Progenitor cell of endocrine pancreas (in vitro differentiated cells): ENCODE data around the gene SLC25A34. TPM values are rescaled to one million over a fixed set of nuclear protein-coding genes. Genes with fewer than 3 reads are reported as not detected.

Source experiments
- DNase-seq: peaks from one replicate; pipeline ENCODE4 v3.0.0; 2021; ENCODE audit warnings: low spot score; ENCODE audit not compliant: unreplicated experiment
- H3K27ac Mint-ChIP-seq: 2 replicates; pipeline ENCODE4 v1.8.0; 2021; ENCODE audit warnings: mild to moderate bottlenecking, moderate library complexity, mixed read lengths
- H3K27me3 Mint-ChIP-seq: 2 replicates; pipeline ENCODE4 v1.8.0; 2021; ENCODE audit warnings: mixed read lengths
- H3K36me3 Mint-ChIP-seq: 2 replicates; pipeline ENCODE4 v1.8.0; 2022; ENCODE audit warnings: mixed read lengths; ENCODE audit not compliant: insufficient read depth
- H3K4me1 Mint-ChIP-seq: 2 replicates; pipeline ENCODE4 v1.8.0; 2021; ENCODE audit warnings: low read depth, mixed read lengths
- H3K4me3 Mint-ChIP-seq: 2 replicates; pipeline ENCODE4 v1.8.0; 2021; ENCODE audit warnings: low read depth, mild to moderate bottlenecking, moderate library complexity, mixed read lengths
- H3K9me3 Mint-ChIP-seq: 2 replicates; pipeline ENCODE4 v1.8.0; 2021; ENCODE audit warnings: low read depth, mixed read lengths
- CTCF ChIP-seq: fragments of 200-600 bp; sonication (generic); IDR thresholded peaks from one replicate; pipeline ENCODE4 v1.5.0; 2021; ENCODE audit warnings: antibody characterized with exemption, mild to moderate bottlenecking; ENCODE audit not compliant: unreplicated experiment
- total RNA-seq: library from RNA; stranded (reverse); gene quantifications from 2 replicates; pipeline ENCODE4 v1.2.1, GENCODE V29; 2021

SLC25A34 gene
- total RNA-seq, 1 donor from 2014 or later = 6.0 TPM

- TF ChIP-seq CTCF = no peak
- peaks cover 16% of the 10 kb centered on the region for H3K4me1 Mint-ChIP-seq
- no peak overlapping the region for H3K27ac Mint-ChIP-seq
- no peaks in the 10 kb centered on the region for H3K27me3 Mint-ChIP-seq
- H3K9me3 Mint-ChIP-seq = no peaks in the 10 kb centered on the region
- DNase-seq = no peak
- no peak overlapping the region for H3K4me3 Mint-ChIP-seq
- no peaks in the 10 kb centered on the region for H3K36me3 Mint-ChIP-seq
Measured at GRCh38 chr1:15738416-15739113, 2.5 kb downstream of the SLC25A34 start.

GRCh38 chr1:15739259-15739658 lies 3.2 kb downstream of the SLC25A34 start:
- no peak for TF ChIP-seq CTCF
- Mint-ChIP-seq H3K4me3 (no peak overlapping the region), H3K27ac (no peak overlapping the region), H3K4me1 (peaks cover 16% of the 10 kb centered on the region), H3K27me3 (no peaks in the 10 kb centered on the region), H3K36me3 (no peaks in the 10 kb centered on the region), H3K9me3 (no peaks in the 10 kb centered on the region)
- DNase-seq = no peak

- Mint-ChIP-seq H3K27me3 (no peaks in the 10 kb centered on the region), H3K4me3 (no peak overlapping the region)
Measured at GRCh38 chr1:15739745-15740144, 3.7 kb downstream of the SLC25A34 start.

GRCh38 chr1:15740924-15741850 lies 5.1 kb downstream of the SLC25A34 start:
- peak overlapping the region; percentile 86 for H3K27ac Mint-ChIP-seq
- DNase-seq = peak; percentile 78
- H3K4me3 Mint-ChIP-seq = peak overlapping the region; percentile 40

More at GRCh38 chr1:15739745-15740144, 3.7 kb downstream of the SLC25A34 start:
- H3K36me3 Mint-ChIP-seq = no peaks in the 10 kb centered on the region
- no peak for DNase-seq
- no peaks in the 10 kb centered on the region for H3K9me3 Mint-ChIP-seq
- H3K27ac Mint-ChIP-seq = no peak overlapping the region
- peak; percentile 28 for TF ChIP-seq CTCF
- peaks cover 13% of the 10 kb centered on the region for H3K4me1 Mint-ChIP-seq

More at GRCh38 chr1:15740924-15741850, 5.1 kb downstream of the SLC25A34 start:
- peaks cover 12% of the 10 kb centered on the region for H3K4me1 Mint-ChIP-seq
- no peaks in the 10 kb centered on the region for H3K27me3 Mint-ChIP-seq
- peak; percentile 91 for TF ChIP-seq CTCF
- H3K9me3 Mint-ChIP-seq = no peaks in the 10 kb centered on the region
- no peaks in the 10 kb centered on the region for H3K36me3 Mint-ChIP-seq
